Kidney epithelial cell (primary cell): ENCODE data around the gene MAP3K14. TPM values are rescaled to one million over a fixed set of nuclear protein-coding genes. Genes with fewer than 3 reads are reported as not detected.

Experiments used
- DNase-seq: peaks from one replicate; pipeline ENCODE4 v3.0.0-alpha.2; 2010; ENCODE audit warnings: low read depth
- H3K27me3 ChIP-seq: 2 replicates; pipeline ENCODE4 v1.6.0; 2011; ENCODE audit warnings: low read length; ENCODE audit not compliant: control insufficient read depth, insufficient read depth
- H3K36me3 ChIP-seq: 2 replicates; pipeline ENCODE4 v1.5.1; 2011; ENCODE audit warnings: low read length; ENCODE audit not compliant: control insufficient read depth, insufficient read depth
- H3K4me3 ChIP-seq: 2 replicates; pipeline ENCODE4 v1.5.1; 2011; ENCODE audit warnings: low read depth, mild to moderate bottlenecking, control low read depth, low read length
- CTCF ChIP-seq: IDR thresholded peaks from 2 replicates; pipeline ENCODE4 v1.5.1; 2011; ENCODE audit warnings: mild to moderate bottlenecking, moderate library complexity, low read length, control low read depth, inconsistent platforms; ENCODE audit not compliant: insufficient read depth, poor library complexity, severe bottlenecking
- total RNA-seq: library from RNA; depleted of rRNA; stranded (reverse); fragments of >200 nt; gene quantifications from 2 replicates; pipeline ENCODE4 v1.2.3, GENCODE V29; 2015

The MAP3K14 gene
- total RNA-seq, 1 donor from 2014 or later, result 3.8 TPM

- no peaks in the 10 kb centered on the region for H3K36me3 ChIP-seq
- peak; percentile 76 for DNase-seq
- H3K4me3 ChIP-seq, result no peak overlapping the region
- no peaks in the 10 kb centered on the region for H3K27me3 ChIP-seq
- TF ChIP-seq CTCF, result no peak
These were observed 2.5 kb upstream of the MAP3K14 start for GRCh38 chr17:45319239-45319703.

- no peak for TF ChIP-seq CTCF
- no peak for DNase-seq
- H3K27me3 ChIP-seq, result no peaks in the 10 kb centered on the region
- H3K4me3 ChIP-seq, result no peak overlapping the region
- no peaks in the 10 kb centered on the region for H3K36me3 ChIP-seq
These were observed 1.9 kb upstream of the MAP3K14 start for GRCh38 chr17:45318561-45319230.

- Histone ChIP-seq H3K36me3 (no peaks in the 10 kb centered on the region), H3K4me3 (peak overlapping the region; percentile 44), H3K27me3 (no peaks in the 10 kb centered on the region)
- TF ChIP-seq CTCF, result no peak
- peak; percentile 100 for DNase-seq
These were observed 500 bp upstream of the MAP3K14 start for GRCh38 chr17:45317111-45317928.

GRCh38 chr17:45315648-45316433 is 979 bp downstream of the MAP3K14 start:
- no peak for DNase-seq
- no peak for TF ChIP-seq CTCF
- Histone ChIP-seq H3K4me3 (peak overlapping the region; percentile 91), H3K27me3 (no peaks in the 10 kb centered on the region), H3K36me3 (peaks cover 2% of the 10 kb centered on the region)

DNA sequence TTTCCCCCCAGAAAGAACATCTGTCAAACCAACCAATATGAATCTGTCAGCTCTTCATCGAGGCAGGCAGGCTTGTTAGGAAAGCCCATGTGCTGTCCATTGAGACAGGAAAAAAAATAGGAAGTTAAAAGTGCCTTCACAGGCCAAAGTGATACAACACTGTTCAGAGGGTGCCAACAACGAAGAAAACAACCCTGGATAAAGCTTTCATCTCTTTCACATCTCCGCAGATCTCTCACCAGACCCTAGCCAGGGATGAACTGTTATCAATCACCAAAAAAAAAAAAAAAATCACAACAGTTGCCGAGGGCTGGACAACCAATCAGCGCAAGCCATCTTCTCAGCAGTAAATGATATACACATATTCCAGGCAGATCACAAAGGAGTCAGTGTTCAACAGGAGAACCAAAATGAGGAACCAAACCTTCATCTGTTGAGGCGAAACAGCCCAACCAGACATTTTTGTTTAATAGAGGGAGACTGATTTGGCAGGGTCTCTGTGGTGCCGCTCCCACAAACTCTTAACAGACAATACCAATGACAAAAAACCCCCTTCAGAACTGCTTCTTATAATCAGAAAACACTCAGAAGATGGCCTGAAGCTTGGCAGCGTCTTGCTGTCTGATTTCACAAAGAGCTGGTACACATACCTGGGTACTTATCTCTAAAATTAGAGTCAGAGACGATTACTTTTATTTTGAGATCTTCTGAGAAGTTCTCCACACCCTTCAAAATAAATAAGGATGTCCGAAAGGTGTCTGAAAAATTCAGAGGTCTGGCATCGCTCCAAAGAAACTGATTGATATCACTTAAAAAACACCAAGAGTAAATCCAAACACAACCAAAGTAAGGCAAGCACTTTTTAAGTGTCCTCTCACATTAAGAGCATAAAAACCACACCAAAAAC is 1.8 kb downstream of the MAP3K14 start:
- no peak for DNase-seq
- Histone ChIP-seq H3K36me3 (peaks cover 2% of the 10 kb centered on the region), H3K4me3 (peak overlapping the region; percentile 91), H3K27me3 (no peaks in the 10 kb centered on the region)
- TF ChIP-seq CTCF, result no peak
